K562 (cell line): ENCODE results near the gene C19orf67. TPM values are rescaled to one million over a fixed set of nuclear protein-coding genes. Genes with fewer than 3 reads are reported as not detected.

ENCODE experiments used
- DLX4 ChIP-seq: fragments of 250-450 bp; sonication (Bioruptor Pico); IDR thresholded peaks from 2 replicates; pipeline ENCODE4 v1.6.1; 2021; ENCODE audit warnings: mild to moderate bottlenecking
- HSF4 ChIP-seq: fragments of 250-450 bp; sonication (Bioruptor Pico); IDR thresholded peaks from 2 replicates; pipeline ENCODE4 v2.1.2; 2022; ENCODE audit warnings: mild to moderate bottlenecking, moderate library complexity, borderline replicate concordance
- ZNF253 ChIP-seq: fragments of 250-450 bp; sonication (Bioruptor Pico); conservative IDR thresholded peaks from 2 replicates; pipeline ENCODE4 v1.6.1; 2021; ENCODE audit warnings: mild to moderate bottlenecking
- ZNF512 ChIP-seq: IDR thresholded peaks from 2 replicates; pipeline ENCODE4 v1.6.1; 2016; ENCODE audit warnings: missing genetic modification characterization, missing compliant biosample characterization
- ZNF57 ChIP-seq: fragments of 450-650 bp; formaldehyde crosslinking; IDR thresholded peaks from 2 replicates; pipeline ENCODE4 v1.4.0; 2020; ENCODE audit warnings: mild to moderate bottlenecking, moderate library complexity
- polyA plus RNA-seq, 8 experiments: library from polyadenylated mRNA; depleted of rRNA in 4 of 8; stranded (reverse) in 5 of 8; unstranded in 3 of 8; fragments of >200 nt; fragmentation: Nextera tagmentation in 2 of 8; fragmentation: Illumina TruSeq in 1 of 8; extraction: Ambion mirVana in 2 of 8; extraction: Trizol in 1 of 8; gene quantifications; 2 replicates each; pipeline versions ENCODE4 v1.2.1 to v1.2.3, GENCODE V29; 2011 to 2014; ENCODE audit warnings: inconsistent platforms in 1 of 8, missing spikeins in 1 of 8
- total RNA-seq, 7 experiments: library from RNA; depleted of rRNA in 6 of 7; stranded (reverse); fragments of >200 nt in 6 of 7; fragmentation: Illumina TruSeq in 2 of 7; extraction: Trizol in 2 of 7; gene quantifications; 2 replicates each; pipeline versions ENCODE4 v1.2.1 to v1.2.3, GENCODE V29; 2011 to 2021; ENCODE audit warnings: low replicate concordance in 1 of 7
- TF ChIP-seq, protein P1 (sequence below): IDR thresholded peaks from 2 replicates; pipeline ENCODE4 v1.6.1; 2011; ENCODE audit not compliant: insufficient read length; ENCODE audit errors: extremely low read depth
- TF ChIP-seq, protein P2 (sequence below), 3 experiments: fragments of 200-800 bp in 1 of 3; fragments of 250-450 bp in 1 of 3; fragments of 450-650 bp in 1 of 3; sonication (Bioruptor Pico) in 1 of 3; sonication (Bioruptor generic) in 1 of 3; formaldehyde crosslinking in 1 of 3; IDR thresholded peaks; 2 replicates each; pipeline versions ENCODE4 v1.6.1 to v1.8.0; 2016 to 2022; ENCODE audit warnings: mild to moderate bottlenecking in 2 of 3, missing genetic modification characterization in 2 of 3, missing compliant biosample characterization in 1 of 3, moderate library complexity in 1 of 3

Gene C19orf67
- total and polyA plus RNA-seq, 9 of the 15 experiments (the other 6 are each of a cell fraction or from before 2014, with no cell fraction given) = 0.29 to 1.8 (median 0.51) TPM; not detected in 3

- no peak for TF ChIP-seq ZNF512 (tag)
- TF ChIP-seq HSF4 (CRISPR knock-in tag) = no peak
- TF ChIP-seq ZNF253 (CRISPR knock-in tag) = no peak
- TF ChIP-seq DLX4 = no peak
- TF ChIP-seq, protein P1, sequence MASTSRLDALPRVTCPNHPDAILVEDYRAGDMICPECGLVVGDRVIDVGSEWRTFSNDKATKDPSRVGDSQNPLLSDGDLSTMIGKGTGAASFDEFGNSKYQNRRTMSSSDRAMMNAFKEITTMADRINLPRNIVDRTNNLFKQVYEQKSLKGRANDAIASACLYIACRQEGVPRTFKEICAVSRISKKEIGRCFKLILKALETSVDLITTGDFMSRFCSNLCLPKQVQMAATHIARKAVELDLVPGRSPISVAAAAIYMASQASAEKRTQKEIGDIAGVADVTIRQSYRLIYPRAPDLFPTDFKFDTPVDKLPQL = no peak
- TF ChIP-seq ZNF57 = no peak
- TF ChIP-seq, protein P2, sequence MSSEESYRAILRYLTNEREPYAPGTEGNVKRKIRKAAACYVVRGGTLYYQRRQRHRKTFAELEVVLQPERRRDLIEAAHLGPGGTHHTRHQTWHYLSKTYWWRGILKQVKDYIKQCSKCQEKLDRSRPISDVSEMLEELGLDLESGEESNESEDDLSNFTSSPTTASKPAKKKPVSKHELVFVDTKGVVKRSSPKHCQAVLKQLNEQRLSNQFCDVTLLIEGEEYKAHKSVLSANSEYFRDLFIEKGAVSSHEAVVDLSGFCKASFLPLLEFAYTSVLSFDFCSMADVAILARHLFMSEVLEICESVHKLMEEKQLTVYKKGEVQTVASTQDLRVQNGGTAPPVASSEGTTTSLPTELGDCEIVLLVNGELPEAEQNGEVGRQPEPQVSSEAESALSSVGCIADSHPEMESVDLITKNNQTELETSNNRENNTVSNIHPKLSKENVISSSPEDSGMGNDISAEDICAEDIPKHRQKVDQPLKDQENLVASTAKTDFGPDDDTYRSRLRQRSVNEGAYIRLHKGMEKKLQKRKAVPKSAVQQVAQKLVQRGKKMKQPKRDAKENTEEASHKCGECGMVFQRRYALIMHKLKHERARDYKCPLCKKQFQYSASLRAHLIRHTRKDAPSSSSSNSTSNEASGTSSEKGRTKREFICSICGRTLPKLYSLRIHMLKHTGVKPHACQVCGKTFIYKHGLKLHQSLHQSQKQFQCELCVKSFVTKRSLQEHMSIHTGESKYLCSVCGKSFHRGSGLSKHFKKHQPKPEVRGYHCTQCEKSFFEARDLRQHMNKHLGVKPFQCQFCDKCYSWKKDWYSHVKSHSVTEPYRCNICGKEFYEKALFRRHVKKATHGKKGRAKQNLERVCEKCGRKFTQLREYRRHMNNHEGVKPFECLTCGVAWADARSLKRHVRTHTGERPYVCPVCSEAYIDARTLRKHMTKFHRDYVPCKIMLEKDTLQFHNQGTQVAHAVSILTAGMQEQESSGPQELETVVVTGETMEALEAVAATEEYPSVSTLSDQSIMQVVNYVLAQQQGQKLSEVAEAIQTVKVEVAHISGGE (CRISPR knock-in tag; IDR thresholded peaks at IDR 0.05) = no peak
Measured at GRCh38 chr19:14062558-14062855, 23.1 kb downstream of the C19orf67 start (continued).
